ENCODE measurements around the gene AMMECR1L. TPM values are rescaled to one million over a fixed set of nuclear protein-coding genes. Genes with fewer than 3 reads are reported as not detected.
"Not testable (repeated sequence)": the region's sequence is repeated elsewhere in the genome, so short reads cannot be mapped to it uniquely, and the experiment has no call there.

The AMMECR1L gene
- total RNA-seq, result 9.8 TPM
- long read RNA-seq, full-length matches to known transcripts, result 3 of 6 reads
- long read RNA-seq, partial matches to known transcripts, result 2 of 6 reads
- long read RNA-seq, other reads (novel, unspliced or antisense), result 1 of 6 reads

DNA sequence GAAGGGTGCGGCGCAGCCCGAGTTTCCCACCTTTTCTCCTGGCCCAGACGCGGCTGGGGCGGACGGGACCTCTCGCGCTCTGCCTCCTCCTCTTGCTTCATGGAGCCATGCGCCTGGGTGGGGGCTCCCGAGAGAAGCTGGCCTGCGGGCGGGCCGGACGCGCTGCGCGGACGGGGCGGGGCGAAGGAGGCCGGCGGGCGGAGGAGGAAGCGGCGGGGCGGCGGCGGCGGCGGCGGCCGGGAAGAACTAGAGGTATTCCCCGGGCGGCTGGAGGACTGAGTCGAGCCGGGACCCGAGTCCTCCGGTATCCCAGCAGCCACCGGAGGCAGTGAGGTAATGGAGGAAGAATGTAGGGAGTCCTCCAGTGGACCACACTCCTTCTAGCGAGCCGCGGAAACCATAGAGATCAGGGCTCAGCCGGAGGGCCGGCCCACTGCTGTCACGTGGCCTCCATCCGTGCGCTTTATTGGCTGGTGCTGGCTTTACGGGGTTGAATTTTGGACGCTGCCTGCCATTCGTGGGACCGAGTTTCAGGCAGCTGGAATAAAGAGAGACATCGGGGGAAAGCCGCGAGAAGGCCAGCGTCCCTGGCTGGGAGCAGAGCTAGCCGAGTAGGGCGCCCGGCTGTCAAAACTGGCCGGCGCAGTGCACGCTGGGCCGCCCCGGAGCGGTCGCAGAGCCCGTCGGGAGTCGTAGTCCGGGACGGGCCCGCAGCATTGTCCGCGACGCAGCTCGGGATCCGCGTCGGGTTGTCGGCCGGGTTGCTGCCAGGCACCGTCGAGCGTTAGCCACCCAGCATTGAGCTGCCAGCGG is at the start of gene AMMECR1L:
Gene AMMECR1L, minus strand, starts transcription at position 177 of the 813 bp plus-strand sequence. CDS start 11,722 bp downstream, outside the sequence.
- DNase-seq, result peak; percentile 85
- intact Hi-C loops (cut with micrococcal nuclease), result loop anchor here (10.0 kb wide), 1 partner anchor 349 kb away; no protein-coding TSS in a partner anchor

DNA sequence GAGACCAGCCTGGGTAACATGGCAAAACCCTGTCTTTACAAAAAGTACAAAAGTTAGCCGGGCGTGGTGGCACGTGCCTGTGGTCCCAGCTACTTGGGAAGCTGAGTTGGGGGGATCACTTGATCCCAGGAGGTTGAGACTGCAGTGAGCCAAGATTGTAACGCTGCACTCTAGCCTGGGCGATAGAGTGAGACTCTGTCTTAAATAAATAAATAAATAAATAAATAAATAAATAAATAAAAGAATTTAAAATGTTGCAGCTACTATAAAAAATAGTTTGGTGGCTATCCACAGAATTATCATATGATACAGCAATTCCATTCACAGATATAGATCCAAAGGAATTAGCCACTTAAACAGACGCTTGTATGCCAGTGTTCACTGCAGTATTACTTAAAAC is 49.6 kb upstream of the AMMECR1L start:
- intact Hi-C loops (cut with micrococcal nuclease), result no loop called here
- DNase-seq, result no peak
- ATAC-seq, result no peak

More for the DNA sequence above, at the start of gene AMMECR1L:
- peak; percentile 96 for ATAC-seq

DNA sequence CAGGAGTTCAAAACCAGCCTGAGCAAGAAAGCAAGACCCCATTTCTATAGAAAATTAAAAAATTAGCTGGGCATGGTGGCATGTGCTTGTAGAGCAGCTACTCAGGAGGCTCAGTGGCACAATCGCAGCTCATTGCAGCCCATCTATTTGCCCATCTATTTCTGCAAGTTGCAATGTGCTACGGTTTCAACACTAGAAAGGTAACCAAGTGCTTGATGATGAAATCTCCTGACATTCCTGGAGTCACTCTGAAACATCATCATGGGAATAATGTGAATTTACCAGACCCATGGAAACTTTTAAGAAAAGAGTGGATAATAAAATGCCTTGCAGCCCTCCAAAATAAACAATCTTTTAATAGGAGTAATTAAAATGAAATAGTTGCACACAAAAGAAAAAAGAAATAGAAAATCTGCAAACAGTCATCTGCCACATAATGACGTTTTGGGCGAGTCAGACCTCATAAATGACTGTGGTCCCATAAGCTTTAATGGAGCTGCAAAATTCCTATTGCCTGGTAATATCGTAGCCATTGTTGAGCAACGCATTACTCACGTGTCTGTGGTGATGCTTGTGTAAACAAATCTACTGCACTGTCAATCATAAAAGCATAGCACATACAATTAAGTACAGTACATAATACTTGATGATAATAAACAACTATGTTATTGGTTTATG is 46.6 kb upstream of the AMMECR1L start:
- no peak for DNase-seq
- ATAC-seq, result no peak
- intact Hi-C loops (cut with micrococcal nuclease), result no loop called here

DNA sequence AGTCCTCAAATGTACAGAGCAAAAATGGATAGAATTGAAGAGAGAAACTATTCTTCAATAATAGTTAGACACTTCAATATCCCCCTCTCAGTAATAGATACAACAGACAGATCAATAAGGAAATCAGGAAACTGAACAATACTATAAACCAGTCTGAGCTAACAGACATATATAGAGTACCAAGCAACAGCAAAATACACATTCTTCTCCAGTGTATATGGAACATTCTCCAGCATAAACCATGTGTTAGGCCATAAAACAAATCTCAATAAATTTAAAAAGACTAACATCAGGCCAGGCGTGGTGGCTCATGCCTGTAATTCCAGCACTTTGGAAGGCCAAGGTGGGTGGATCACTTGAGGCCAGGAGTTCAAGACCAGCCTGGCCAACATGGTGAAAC is 43.7 kb upstream of the AMMECR1L start:
- DNase-seq (no peak), ATAC-seq (no peak)
- intact Hi-C loops (cut with micrococcal nuclease), result no loop called here

DNA sequence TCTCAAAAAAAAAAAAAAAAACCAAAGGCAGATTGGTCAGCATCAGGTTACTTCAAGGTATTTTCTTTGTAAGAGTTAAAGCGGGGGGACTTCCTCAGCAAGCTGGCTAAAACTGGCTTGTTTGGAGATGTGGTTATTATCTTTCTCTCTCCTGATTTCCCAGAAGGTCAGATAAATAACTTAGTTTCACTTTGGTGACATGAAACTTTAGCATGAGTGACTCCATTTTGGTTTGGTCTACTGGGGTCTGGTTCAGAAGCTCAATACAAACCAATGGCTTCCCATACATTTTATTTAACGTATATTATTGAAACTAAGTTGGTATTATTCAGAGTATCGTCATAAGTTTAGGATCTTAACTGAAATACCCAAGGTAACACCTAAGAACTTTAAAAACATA is 41.6 kb upstream of the AMMECR1L start:
- no peak for DNase-seq
- intact Hi-C loops (cut with micrococcal nuclease), result no loop called here
- ATAC-seq, result no peak

DNA sequence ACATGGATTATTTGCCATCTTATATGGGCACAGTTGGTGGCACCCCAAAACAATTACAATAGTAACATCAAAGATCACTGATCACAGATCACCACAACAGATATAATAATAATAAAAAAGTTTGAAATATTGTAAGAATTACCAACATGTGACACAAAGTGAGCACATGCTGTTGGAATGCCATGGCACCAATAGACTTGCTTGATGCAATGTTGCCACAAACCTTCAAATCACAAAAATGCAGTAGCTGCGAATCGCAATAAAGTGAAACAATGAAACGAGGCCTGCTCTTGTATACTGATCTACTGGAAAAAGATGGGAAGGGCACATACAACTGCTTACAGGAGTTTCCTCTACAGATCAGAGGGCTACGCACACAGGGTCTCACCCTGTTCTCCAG is 32.2 kb upstream of the AMMECR1L start:
- DNase-seq, result no peak
- ATAC-seq, result no peak
- intact Hi-C loops (cut with micrococcal nuclease), result no loop called here

DNA sequence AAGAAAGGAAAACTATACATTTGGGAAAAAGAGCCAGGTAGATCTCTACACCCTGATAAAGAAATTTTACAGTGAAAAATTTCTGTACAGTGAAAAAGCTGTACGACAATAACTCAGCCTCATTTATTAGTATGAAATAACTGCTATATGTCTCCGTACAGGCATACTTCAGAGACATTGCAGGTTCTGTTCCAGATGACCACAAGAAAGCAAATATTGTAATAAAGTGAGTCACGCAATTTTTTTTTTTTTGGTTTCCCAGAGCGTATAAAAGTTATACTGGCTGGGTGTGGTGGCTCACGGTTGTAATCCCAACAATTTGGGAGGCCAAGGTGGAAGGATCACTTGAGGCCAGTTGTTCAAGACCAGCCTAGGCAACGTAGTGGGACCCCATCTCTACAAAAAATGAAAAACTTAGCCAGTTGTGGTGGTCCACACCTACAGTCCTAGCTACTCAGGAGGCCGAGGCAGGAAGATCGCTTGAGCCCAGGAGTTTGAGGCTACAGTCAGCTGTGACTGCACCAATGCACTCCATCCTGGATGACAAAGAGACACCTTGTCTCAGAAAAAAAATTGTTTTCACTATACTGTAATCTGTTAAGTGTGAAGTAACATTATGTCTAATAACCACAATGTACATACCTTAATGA is 28.2 kb upstream of the AMMECR1L start:
- ATAC-seq, result no peak
- intact Hi-C loops (cut with micrococcal nuclease), result no loop called here
- DNase-seq, result no peak

DNA sequence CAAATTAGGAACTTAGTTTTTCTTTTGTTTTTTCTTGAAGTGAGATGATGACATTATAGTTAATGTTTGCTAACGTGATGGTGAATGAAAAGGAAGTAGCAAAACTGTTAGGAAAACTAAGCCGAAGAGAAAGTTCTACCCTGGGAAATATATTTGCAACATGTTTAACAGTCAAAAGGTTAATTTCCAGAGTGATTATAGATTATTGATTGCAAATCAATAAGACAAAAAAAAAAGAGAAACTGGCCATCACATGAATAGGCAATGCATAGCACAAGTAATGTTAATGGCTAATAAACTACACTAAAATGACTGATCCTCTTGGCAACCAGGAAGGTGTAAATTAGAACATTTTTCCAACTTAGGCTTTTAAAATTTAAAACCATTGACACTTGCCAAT is 26.0 kb upstream of the AMMECR1L start:
- intact Hi-C loops (cut with micrococcal nuclease), result no loop called here
- ATAC-seq (no peak), DNase-seq (no peak)

DNA sequence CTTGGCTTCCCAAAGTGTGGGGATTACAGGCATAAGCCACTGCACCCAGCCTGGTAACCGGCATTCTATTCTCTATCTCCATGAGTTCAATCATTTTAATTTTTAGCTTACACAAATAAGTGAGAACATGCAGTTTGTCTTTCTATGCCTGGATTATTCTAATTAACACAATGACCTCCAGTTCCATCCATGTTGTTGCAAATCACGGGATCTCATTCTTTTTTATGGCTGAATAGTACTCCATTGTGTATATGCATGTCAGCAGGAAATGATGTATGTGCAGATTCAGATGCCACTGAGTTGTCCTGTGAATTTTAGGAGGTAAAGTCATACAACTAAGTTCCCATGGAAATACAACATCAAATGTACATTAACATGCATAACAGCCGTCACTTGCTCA is 24.7 kb upstream of the AMMECR1L start:
- intact Hi-C loops (cut with micrococcal nuclease), result no loop called here
- ATAC-seq (no peak), DNase-seq (no peak)

DNA sequence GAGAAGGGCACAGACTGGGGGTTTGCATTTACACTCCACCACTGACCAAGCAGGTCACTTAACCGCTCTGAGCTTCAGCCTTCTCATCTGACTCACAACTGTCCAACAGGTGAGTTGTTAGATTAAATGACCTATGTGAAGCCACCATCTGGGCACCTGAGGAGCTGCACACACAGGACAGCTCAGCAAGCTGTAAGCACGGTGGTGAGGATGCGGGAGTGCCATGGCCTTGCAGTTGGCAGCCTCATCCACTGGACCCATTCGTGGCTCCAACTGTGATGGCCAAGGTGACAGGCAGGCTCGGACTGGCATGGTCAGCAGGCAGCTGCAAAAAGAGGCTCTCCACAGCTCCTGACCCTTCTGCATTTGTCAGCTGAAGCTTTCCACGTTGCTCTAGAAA is 23.3 kb upstream of the AMMECR1L start:
- ATAC-seq (no peak), DNase-seq (no peak)
- intact Hi-C loops (cut with micrococcal nuclease), result no loop called here

DNA sequence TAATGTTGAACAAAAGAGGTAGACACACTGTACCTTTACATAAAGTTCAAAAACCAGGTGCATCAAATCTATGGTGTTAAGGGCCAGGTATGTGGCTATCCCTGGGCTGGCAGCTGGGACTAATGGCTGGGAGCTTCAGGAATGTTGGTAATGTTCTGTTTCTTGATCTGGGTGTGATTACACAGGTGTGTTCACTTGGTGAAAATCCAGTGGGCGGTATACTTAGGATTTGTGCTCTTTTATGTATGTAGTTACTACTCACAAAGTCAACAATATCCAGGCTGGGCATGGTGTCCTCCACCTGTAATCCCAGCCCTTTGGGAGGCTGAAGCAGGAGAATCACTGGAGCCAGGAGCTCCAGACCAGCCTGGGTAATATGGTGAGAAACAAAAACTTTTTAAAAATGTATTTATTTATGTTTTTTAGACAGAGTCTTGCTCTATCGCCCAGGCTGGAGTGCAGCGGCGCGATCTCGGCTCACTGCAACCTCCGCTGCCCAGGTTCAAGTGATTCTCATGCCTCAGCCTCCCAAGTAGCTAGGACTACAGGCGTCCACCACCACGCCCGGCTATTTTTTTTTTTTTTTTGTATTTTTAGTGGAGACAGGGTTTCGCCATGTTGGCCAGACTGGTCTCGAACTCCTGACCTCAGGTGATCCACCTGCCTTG is 22.1 kb upstream of the AMMECR1L start:
- ATAC-seq; DNase-seq; intact Hi-C loops (cut with micrococcal nuclease): not testable (repeated sequence)

DNA sequence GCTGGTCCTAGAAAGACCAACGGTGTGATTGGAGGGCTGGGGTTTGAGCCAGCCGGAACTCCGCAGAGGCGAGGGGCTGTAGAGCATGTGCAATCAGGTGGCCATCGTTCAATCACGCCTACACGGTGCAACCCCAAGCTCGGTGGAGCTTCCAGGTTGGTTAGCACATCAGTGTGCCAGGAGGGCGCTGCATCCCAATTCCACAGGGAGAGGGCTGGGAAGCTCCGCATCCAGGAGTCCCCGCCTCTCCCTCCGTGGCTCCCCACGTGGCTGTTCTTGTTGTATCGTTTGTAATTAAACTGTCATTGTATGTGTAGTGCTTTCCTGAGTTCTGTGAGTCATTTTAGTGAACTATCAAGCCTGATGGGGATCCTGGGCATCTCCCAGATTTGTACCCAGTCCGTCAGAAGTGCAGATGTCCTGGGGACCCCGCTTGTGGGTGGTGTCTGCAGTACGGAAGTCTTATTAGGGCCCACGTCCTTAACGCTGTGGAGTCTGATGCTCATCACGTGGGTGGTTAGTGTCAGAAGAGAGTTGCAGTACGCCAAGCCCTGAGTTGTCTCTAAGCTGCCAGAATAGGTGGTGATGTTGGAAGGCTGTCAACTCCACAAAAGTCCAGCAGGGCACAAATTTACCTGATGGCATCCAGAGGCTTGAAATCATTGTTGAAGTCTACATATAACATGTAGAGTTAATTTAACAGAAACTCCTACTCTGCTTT is 20.6 kb upstream of the AMMECR1L start:
- intact Hi-C loops (cut with micrococcal nuclease), result no loop called here
- ATAC-seq, result peak; percentile 19

DNA sequence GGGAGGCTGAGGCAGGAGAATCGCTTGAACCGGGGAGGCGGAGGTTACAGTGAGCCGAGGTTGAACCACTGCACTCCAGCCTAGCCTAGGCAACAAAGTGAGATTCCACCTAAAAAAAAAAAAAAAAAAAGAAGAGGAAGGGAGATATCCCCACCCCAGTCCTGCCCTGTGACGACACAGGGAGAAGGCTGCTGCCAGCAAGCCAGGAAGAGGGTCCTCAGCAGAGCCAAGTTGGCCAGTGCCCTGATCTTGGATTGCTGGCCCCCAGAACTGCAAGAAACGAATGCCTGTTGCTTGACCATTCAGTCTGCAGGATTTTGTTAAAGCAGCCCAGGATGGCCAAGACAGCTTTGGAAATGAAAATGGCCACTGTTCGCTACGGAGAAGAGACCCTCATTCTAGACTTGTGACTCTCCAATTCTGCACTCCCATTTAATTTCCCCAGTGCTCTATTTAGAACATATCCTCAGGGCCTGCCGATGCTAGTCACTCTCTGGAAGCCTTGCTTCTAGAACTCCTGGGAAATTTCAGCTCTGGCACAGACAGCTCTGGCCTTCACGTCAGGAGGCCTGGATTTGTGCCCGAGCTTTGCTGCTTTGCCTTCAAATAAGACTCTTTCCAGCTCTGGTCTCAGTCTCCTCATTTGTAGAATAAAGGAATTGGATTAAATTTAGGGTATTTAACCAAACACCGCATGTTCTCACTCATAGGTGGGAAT is 15.7 kb upstream of the AMMECR1L start:
- peak; percentile 94 for ATAC-seq
- intact Hi-C loops (cut with micrococcal nuclease), result no loop called here
- peak; percentile 82 for DNase-seq

More for the DNA sequence above, 20.6 kb upstream of the AMMECR1L start:
- no peak for DNase-seq

DNA sequence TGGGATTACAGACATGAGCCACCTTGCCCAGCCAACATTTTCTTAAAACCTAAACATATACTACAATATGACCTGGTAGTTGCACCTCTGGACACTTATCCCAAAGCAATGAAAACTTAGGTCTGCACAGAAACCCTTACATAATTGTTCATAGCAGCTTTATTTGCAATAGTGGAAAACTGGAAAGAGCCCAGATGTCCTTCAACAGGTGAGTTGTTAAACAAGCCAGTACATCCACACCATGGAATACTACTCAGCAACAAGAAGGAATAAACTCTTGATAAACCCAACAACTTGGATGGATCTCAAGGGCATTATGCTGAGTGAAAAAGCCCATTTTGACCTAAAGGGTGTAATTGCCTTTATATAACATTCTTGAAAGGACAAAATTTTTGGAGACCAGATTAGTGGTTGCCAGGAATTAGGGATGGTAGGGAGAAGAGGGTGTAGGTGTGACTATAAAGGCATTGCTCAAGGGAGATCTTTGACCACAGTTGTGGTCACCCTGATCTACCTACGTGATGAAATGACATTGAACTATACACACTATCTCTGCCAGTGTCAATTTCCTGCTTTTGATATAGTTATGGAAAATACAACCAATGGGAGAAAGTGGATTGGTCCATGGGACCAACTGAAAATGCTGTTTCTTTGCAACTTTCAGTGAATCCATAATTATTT is 11.9 kb upstream of the AMMECR1L start:
- intact Hi-C loops (cut with micrococcal nuclease), result no loop called here
- DNase-seq (no peak), ATAC-seq (no peak)

DNA sequence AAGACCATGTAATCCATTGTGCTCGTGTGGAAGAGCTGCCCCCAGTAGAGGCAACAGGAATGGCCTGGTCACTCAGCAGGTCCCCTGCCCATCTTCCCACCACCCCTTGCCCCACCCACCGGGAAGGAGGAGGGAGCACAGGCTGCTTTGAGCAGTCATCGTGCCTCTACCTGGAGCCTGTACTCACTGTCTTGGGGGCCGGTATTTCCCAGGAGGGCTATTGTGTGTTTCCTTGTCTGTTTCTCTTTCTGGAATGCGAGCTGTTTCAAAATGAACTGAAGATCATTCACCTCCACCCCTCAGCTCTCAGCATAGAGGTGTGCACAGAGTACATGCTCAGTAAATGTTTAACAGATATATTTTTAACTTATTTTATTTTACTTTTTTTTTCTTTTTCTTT is 7.7 kb upstream of the AMMECR1L start:
- ATAC-seq (peak; percentile 41), DNase-seq (no peak)
- intact Hi-C loops (cut with micrococcal nuclease), result no loop called here

DNA sequence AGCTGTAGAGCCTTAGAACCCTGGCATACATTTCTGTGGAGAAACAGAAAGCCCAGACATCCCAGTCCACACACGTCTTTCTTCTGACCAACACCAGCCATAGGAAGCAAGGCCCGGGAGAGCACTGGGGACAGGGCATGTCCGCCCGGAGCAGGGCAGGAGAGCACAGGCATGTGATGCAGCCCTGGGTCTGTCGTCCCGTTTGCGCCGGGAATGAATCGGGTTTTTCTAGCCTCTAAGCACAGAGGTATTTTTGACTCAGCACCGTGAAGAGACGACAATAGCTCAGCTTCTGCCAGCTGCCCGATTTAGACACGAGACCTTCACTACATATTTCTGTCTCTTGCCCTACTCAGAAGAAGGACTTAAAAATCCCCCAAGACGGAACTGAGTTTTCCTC is 7.3 kb upstream of the AMMECR1L start:
- DNase-seq (peak; percentile 38), ATAC-seq (peak; percentile 88)
- intact Hi-C loops (cut with micrococcal nuclease), result no loop called here

DNA sequence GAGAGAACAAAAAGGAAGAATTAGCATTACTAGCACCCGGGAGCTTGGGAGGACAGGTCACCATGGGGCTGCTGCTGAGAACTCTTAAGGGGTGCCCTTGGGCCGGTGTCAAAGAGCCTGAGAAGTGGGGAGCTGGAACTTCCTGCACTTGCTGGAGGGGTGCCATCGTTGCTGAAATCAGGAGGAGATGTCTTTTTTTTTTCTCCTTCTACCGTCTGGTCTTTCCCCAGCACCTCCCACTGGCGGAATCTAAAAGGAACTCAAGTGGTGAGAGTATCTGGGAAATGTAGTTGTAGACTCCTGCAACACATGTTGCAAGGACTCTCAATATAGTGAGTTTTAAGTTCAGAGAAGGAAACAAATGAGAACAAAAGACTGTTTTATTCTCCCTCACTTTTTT is 6.1 kb upstream of the AMMECR1L start:
- DNase-seq (no peak), ATAC-seq (no peak)
- intact Hi-C loops (cut with micrococcal nuclease), result no loop called here

DNA sequence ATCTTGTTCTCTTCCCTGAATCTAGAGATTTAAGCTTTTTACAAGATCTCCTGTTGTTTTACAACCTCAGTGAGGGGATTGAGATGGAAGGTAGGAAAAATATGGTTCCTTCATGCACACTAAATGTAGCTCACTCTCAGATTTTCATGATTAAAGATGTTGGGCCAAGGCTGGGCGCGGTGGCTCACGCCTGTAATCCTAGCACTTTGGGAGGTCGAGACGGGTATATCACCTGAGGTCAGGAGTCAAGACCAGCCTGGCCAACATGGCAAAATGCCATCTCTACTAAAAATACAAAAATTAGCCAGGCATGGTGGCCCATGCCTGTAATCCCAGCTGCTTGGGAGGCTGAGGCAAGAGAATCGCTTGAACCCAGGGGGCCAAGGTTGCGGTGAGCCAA is 5.0 kb upstream of the AMMECR1L start:
- intact Hi-C loops (cut with micrococcal nuclease); ATAC-seq; DNase-seq: not testable (repeated sequence)
